HG03064 (cell line): ENCODE data around the gene TMEM50A.
"Not testable (repeated sequence)": the region's sequence is repeated elsewhere in the genome, so short reads cannot be mapped to it uniquely, and the experiment has no call there.

Experiments used
- ATAC-seq: cut with Tn5 transposase; IDR thresholded peaks from one replicate; pipeline ENCODE4 v1.9.1; 2021; ENCODE audit warnings: low read depth; ENCODE audit not compliant: unreplicated experiment

Gene TMEM50A

DNA sequence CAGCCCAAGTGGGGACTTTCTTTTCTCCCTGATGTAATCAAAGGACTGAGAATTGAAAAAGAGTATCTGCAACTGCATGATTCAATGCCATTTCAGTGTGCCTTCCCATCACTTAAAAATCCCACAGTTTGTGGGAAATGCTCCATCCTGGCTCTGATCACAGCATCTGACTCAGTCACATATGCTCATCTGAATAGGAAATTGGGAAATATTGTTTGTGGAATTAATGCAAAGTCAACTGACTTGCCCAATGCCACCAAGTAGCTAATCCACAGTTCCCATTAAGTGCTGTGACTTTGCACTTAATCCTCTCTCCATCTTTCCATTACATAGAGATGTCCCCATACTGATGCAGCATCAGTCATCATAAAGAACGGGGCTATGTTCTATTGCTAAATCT is 45.0 kb downstream of the TMEM50A start:
- not testable (repeated sequence) for ATAC-seq

DNA sequence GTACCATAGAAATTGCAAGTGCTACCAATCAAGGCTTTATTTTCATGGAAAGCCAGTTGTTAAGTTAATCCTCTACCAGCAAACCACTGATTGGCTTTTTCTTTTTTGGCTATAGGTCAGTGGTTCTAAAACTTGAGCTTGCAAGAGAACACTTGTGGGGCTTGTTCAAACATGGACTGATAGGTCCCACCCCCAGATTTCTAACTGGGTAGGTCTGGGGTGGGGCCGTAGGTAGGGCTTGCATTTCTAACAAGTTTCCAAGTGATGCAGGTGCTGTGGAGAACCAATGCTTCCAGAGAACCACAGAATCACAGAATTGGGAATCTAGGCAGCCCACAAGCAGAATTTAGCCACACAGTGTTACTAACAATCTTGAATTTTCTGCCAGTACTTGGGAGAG is 45.7 kb downstream of the TMEM50A start:
- ATAC-seq, result not testable (repeated sequence)

DNA sequence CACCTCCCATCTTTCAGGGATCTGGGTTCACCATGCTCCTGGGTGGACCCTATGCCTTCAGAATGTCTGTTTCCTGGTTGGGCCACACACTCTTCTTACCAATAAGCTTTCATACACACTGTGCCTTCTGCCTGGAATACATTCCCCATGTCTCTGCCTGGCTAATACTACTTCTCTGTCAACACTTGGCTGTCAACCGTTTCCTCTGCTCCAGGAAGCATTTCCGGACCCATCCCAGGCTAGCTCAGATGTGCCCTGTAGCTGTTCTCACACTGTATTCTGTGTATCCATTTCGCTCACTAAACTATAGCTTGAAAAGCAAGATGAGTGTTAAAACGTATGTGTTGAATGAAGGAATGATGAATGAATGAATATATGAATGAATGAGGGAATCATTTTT is 49.0 kb downstream of the TMEM50A start:
- ATAC-seq, result not testable (repeated sequence)

DNA sequence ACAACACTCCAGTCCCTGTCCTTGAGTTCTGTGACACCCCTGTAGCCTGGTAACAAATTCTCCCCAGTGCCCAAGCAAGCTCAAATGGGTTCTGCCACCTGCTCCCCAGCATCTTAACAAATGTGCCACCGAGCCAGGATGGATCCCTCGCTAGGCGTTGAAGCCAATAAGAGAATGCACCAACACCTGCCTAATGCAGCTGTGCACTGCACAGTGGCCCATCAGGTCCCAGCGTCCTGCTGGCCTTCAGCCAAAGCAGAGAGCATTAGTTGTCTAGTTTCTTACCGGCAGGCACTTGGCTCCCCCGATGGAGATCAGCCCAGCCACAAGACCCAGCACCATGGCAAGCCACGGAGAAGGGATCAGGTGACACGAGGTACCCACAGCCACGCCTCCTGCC is 50.6 kb downstream of the TMEM50A start:
- ATAC-seq, result not testable (repeated sequence)

DNA sequence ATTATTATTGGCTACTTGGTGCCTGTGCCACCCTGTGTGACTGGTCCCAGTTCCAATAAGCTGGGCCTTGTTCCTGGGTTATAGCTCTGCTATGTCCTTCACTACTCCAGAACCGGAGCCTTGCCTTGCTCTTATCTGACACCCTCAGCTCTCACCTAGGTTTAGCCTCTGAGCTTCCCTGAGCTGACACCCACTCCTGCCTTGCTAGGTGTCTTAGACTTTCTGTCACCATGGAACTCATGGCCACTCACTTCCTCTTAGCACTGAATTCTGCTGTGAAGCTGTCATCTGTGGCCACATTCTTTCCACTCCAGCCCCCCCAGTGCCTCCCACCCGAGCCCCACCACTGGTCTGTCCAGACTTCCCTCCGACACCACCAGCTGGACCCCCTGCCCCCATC is 51.6 kb downstream of the TMEM50A start:
- ATAC-seq, result not testable (repeated sequence)

DNA sequence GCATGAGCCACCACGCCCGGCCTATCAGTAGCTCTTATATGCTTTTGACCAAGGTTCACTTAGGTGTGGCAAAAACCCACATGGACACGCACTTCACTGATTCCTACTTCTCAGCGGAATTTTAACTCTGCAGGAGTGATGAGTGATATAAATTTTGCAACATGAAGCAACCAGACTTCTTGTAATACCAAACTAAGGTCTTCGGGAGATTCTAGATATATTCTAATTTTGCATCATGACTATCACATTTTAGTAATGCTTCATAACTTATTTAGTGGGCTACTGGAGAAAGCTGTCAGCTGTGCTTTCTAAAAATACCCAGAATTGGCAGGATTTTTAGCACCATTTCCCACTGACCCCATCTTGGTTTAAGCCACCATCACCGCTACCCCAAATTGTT is 54.7 kb downstream of the TMEM50A start:
- ATAC-seq, result no peak

DNA sequence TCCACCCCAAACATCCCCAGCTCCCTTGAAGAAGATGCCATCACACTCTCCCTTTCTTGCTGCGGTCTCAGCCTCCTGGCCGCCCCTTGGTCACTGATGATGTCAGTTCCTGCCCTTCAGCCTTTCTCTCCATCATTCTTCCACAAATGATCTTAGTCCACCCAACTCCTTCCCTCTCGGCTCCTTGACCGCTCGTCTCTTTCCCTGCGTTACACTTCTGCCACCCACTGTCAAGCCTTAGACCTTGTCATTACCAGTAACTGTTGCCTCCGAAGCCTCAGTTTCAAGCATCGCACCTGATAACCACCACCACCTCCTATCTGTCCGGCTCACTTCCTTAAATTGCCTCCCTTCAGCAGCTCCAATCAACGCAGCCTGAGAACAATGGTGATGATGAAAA is 59.4 kb downstream of the TMEM50A start:
- not testable (repeated sequence) for ATAC-seq

DNA sequence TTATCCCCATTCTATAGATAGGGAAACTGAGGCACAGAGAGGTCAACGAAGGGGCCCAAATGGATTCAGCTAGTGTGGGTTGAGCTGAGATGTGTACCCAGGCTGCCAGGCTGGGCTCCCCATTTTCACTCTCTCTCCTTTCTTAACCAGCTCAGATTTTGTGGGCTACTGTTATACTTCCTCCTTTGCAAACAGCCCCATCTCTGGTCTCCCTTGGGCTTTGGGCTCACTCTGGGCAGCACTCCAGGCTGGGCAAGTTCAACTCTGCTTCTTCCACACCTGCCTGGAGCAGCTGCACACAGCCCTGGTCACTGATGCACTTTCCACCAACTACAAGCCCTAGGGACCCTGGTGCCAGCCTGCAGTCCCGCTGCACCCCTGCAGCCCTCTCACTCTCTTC is 59.9 kb downstream of the TMEM50A start:
- not testable (repeated sequence) for ATAC-seq

DNA sequence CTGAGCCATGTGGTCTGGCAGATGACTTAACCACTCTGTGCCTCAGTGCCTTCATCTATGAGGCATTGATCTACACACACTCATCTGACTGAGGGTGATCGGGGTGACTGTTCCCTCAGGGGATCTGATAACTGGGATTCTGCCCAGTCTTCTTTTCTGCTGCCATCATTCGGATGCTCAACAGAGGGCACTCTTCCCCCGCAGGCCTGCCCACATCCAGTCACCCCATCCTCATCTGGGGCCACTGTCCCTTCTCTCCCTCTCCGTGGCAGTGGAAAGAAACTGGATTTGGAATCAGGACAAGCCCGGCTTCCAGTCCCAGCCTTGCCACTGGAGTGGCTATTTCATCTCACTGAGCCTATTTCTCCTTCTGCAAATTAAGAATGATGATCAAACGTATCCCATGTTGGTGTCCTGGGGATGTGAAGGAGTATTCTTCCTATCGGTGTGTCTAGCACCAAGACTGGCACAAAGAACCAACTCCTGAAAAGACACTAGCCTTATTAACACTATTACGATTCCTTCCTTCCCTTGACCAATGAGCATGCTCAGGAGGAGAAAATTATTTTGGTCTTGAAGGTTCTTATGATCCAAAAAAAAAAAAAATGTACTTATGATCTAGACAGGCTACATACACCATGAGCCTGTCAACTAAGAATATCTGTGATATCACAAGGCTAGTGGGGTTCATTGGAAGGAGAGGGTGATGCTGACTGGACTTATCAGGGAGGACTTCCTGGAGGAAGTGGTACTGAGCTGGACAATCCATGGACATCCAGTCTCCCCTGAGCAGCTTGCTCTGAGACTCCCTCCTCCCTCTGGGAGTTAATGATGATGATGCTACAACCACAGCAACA is 65.0 kb downstream of the TMEM50A start:
- ATAC-seq, result not testable (repeated sequence)

DNA sequence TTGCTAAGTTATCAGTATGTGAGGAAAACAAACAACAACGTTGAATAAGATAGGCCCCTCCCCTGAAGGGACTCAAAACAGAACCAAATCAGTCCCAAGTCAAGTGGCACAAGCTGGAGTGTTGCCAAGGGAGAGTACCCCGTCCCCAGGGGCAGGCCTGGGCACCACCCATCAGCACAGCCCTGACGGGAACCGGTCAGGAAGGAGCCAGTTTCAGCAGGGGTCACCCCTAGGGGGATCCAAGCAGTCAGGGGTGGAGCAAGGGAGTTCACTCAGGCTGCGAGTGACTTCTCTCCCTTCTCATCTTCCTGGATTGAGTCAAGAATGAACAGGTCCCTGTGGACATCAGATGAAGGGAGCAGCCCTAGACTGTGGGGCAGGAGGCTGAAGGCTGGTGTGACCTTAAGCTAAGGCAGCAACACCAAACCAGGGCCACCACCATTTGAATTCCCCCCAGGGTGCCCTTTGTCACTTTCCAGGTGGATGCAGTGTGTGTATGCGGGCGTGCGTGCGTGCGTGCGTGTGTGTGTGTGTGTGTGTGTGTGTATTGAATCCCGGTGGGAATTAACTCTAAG is 67.7 kb downstream of the TMEM50A start:
- ATAC-seq, result not testable (repeated sequence)

DNA sequence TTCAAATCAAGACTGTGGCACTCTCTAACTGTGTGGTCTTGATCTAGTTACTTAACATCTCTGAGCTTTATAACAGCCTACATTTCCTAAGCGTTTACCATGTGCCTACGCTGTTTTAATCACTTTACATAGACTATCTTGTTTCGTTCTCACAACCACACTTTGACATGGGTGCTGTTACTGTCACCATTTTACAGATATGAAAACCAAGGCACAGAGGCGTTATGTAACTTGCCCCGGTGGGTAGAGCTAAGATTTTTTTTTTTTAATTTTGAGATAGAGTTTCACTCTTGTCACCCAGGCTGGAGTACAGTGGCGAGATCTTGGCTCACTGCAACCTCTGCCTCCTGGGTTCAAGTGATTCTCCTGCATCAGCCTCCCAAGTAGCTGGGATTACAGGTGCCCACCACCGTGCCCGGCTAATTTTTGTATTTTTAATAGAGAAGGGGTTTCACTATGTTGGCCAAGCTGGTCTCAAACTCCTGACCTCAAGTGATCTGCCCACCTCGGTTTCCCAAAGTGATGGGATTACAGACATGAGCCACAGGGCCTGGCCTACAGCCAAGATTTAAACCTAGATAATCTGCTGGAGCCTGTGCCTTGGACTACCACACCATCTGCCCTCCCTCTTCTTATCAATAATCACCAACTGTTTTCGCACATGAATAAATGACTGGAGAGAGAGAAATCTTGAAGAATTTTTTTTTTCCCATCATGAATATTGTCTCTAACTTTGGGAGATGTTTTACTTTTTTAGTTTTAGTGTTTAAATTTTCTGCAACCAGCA is 71.7 kb downstream of the TMEM50A start:
- not testable (repeated sequence) for ATAC-seq
